ENCODE data around the gene AURKB. TPM values are rescaled to one million over a fixed set of nuclear protein-coding genes. Genes with fewer than 3 reads are reported as not detected.

The AURKB gene
- total and polyA plus RNA-seq, 2 of the 13 experiments (the other 11 are each of a cell fraction or from before 2014, with no cell fraction given), result 29.5 to 75.3 TPM

DNA sequence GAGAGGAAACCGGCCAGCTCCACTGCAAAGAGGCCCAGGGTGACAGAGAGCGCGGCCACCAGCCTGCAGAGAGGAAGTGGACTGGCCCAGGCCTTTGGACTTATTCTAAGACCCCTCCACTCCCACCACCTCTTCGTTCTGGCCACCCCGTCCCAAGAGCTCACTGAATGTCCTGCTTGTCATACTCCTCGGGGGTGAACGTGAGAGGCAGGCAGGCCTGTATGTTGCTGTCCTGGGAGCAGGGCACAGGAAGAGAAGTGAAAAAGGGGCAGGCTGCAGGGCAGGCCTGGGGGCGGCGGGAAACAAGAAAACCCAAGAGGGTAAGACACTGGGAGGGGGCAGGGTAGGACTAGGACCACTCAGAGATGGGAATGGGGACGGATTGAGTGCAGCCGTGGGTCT is 34.6 kb downstream of the AURKB start (continued):
- 0 out of 2 replicates have a peak, but pooled peaks have one; percentile 9 for TF ChIP-seq NFKB2 (CRISPR knock-in tag; IDR thresholded peaks at IDR 0.05; ENCODE audit: borderline replicate concordance)
- no peak for TF ChIP-seq PLSCR1 (CRISPR knock-in tag; IDR thresholded peaks at IDR 0.05; ENCODE audit: borderline replicate concordance)
- TF ChIP-seq ZFAT (CRISPR knock-in tag; conservative IDR thresholded peaks at IDR 0.05), result no peak
- TF ChIP-seq, protein P1, sequence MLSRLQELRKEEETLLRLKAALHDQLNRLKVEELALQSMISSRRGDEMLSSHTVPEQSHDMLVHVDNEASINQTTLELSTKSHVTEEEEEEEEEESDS (CRISPR knock-in tag; IDR thresholded peaks at IDR 0.05; ENCODE audit: borderline replicate concordance), result 0 out of 2 replicates have a peak, but pooled peaks have one; percentile 60
- TF ChIP-seq PAXIP1 (CRISPR knock-in tag; conservative IDR thresholded peaks at IDR 0.05), result no peak
- no peak for TF ChIP-seq ZNF891 (CRISPR knock-in tag; IDR thresholded peaks at IDR 0.05)
- TF ChIP-seq, protein P2, sequence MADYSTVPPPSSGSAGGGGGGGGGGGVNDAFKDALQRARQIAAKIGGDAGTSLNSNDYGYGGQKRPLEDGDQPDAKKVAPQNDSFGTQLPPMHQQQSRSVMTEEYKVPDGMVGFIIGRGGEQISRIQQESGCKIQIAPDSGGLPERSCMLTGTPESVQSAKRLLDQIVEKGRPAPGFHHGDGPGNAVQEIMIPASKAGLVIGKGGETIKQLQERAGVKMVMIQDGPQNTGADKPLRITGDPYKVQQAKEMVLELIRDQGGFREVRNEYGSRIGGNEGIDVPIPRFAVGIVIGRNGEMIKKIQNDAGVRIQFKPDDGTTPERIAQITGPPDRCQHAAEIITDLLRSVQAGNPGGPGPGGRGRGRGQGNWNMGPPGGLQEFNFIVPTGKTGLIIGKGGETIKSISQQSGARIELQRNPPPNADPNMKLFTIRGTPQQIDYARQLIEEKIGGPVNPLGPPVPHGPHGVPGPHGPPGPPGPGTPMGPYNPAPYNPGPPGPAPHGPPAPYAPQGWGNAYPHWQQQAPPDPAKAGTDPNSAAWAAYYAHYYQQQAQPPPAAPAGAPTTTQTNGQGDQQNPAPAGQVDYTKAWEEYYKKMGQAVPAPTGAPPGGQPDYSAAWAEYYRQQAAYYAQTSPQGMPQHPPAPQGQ (CRISPR knock-in tag; IDR thresholded peaks at IDR 0.05; ENCODE audit: borderline replicate concordance), result no peak
- TF ChIP-seq PAWR (CRISPR knock-in tag; IDR thresholded peaks at IDR 0.05; ENCODE audit: borderline replicate concordance), result no peak

All from HepG2 (cell line).